ENCODE measurements around the gene KLHDC7A. TPM values are rescaled to one million over a fixed set of nuclear protein-coding genes. Genes with fewer than 3 reads are reported as not detected.

Gene KLHDC7A
- polyA plus RNA-seq, 1 donor from 2014 or later, result 0.04 TPM

DNA sequence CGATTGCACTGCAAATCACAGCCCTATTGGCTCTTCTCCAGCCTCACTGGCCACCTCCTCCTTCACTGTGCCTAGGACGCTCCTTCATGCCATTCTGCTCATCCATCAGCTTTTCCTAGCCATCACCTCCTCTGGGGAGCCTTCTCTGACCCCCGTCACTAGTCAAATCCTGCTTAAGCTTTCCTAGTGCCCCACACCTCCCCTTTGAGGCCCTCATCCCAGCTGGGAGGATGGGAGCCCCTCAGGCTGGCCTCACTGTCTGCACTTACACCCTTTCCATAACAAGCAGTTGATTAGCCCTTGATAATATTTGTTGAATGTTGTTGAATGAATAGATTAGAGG, 50.7 kb downstream of the KLHDC7A start:
- Histone ChIP-seq H4K20me1 (ENCODE audit: insufficient read depth) (no peaks in the 10 kb centered on the region), H3K27me3 (ENCODE audit: insufficient read depth, low read depth, low read length) (no peaks in the 10 kb centered on the region), H3K36me3 (ENCODE audit: insufficient read depth, low read length) (no peaks in the 10 kb centered on the region), H3K9me3 (ENCODE audit: low read length) (no peaks in the 10 kb centered on the region), H3K4me3 (ENCODE audit: low read length) (no peak overlapping the region), H2AFZ (ENCODE audit: low read depth, low read length) (no peak overlapping the region), H3K9me2 (ENCODE audit: insufficient read depth, low read length) (no peaks in the 10 kb centered on the region), H3K9ac (ENCODE audit: low read length) (no peak overlapping the region), H3F3A (ENCODE audit: insufficient read depth, low read length, poor library complexity, severe bottlenecking) (no peaks in the 10 kb centered on the region), H3K27ac (ENCODE audit: low read length) (no peak overlapping the region), H3K4me2 (ENCODE audit: low read length) (no peak overlapping the region), H3K79me2 (replicated peaks; ENCODE audit: insufficient read depth, low read length) (no peaks in the 10 kb centered on the region)
- TF ChIP-seq, protein P1, sequence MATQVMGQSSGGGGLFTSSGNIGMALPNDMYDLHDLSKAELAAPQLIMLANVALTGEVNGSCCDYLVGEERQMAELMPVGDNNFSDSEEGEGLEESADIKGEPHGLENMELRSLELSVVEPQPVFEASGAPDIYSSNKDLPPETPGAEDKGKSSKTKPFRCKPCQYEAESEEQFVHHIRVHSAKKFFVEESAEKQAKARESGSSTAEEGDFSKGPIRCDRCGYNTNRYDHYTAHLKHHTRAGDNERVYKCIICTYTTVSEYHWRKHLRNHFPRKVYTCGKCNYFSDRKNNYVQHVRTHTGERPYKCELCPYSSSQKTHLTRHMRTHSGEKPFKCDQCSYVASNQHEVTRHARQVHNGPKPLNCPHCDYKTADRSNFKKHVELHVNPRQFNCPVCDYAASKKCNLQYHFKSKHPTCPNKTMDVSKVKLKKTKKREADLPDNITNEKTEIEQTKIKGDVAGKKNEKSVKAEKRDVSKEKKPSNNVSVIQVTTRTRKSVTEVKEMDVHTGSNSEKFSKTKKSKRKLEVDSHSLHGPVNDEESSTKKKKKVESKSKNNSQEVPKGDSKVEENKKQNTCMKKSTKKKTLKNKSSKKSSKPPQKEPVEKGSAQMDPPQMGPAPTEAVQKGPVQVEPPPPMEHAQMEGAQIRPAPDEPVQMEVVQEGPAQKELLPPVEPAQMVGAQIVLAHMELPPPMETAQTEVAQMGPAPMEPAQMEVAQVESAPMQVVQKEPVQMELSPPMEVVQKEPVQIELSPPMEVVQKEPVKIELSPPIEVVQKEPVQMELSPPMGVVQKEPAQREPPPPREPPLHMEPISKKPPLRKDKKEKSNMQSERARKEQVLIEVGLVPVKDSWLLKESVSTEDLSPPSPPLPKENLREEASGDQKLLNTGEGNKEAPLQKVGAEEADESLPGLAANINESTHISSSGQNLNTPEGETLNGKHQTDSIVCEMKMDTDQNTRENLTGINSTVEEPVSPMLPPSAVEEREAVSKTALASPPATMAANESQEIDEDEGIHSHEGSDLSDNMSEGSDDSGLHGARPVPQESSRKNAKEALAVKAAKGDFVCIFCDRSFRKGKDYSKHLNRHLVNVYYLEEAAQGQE (IDR thresholded peaks at IDR 0.05; ENCODE audit: borderline replicate concordance), result no peak
- TF ChIP-seq, protein P2, sequence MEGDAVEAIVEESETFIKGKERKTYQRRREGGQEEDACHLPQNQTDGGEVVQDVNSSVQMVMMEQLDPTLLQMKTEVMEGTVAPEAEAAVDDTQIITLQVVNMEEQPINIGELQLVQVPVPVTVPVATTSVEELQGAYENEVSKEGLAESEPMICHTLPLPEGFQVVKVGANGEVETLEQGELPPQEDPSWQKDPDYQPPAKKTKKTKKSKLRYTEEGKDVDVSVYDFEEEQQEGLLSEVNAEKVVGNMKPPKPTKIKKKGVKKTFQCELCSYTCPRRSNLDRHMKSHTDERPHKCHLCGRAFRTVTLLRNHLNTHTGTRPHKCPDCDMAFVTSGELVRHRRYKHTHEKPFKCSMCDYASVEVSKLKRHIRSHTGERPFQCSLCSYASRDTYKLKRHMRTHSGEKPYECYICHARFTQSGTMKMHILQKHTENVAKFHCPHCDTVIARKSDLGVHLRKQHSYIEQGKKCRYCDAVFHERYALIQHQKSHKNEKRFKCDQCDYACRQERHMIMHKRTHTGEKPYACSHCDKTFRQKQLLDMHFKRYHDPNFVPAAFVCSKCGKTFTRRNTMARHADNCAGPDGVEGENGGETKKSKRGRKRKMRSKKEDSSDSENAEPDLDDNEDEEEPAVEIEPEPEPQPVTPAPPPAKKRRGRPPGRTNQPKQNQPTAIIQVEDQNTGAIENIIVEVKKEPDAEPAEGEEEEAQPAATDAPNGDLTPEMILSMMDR (IDR thresholded peaks at IDR 0.05; ENCODE audit: poor library complexity, severe bottlenecking), result no peak
- TF ChIP-seq EP300 (conservative IDR thresholded peaks at IDR 0.05; ENCODE audit: poor library complexity, severe bottlenecking) (no peak), SMC3 (conservative IDR thresholded peaks at IDR 0.05; ENCODE audit: poor library complexity) (no peak), POLR2AphosphoS5 (IDR thresholded peaks at IDR 0.05) (no peak), TAF1 (IDR thresholded peaks at IDR 0.05; ENCODE audit: low read depth) (no peak), EZH2 (IDR thresholded peaks at IDR 0.05; ENCODE audit: borderline replicate concordance, insufficient read depth, low read length, poor library complexity, severe bottlenecking) (no peak), MXI1 (conservative IDR thresholded peaks at IDR 0.05; ENCODE audit: poor library complexity, severe bottlenecking) (no peak), RAD21 (conservative IDR thresholded peaks at IDR 0.05) (no peak)

DNA sequence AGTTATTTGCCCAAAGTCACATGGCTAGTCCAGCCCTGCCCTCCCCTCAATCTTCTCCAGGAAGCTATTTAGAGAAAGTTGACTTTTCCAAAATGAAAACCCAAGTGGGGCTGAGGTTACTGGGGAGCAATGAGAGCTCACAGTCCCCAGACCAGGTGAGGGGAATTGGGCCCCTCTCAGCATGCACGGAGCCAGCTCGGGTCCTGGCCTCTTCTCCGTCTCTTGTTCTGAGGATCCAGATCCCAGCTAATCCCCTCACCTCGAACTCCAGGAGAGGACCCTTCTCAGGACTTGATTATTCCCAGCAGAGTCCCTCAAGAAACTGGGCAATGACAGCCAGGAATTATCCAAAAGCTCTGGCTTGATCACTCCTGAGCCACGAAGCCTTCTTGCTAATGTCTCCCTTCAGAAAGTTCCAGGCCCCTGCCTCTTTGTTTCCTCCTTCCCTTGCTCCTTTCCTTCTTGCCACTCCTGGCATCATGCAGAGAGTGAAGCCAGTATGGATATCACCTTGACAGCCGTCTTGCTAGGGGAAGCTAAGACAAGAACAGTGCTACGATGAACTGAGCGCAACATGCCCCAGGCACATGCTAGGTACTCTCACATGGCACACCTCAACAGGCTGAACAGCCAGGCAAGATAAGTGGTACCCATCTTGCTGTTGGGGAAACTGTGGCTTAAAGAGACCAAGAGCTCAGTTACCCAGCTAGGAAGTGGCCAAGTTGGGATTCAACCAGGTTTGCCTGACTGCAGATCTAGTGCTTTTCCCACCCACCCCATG, 51.9 kb downstream of the KLHDC7A start:
- TF ChIP-seq, protein P1 (IDR thresholded peaks at IDR 0.05; ENCODE audit: borderline replicate concordance), result no peak
- TF ChIP-seq MXI1 (conservative IDR thresholded peaks at IDR 0.05; ENCODE audit: poor library complexity, severe bottlenecking), result no peak
- TF ChIP-seq EP300 (conservative IDR thresholded peaks at IDR 0.05; ENCODE audit: poor library complexity, severe bottlenecking), result no peak
- TF ChIP-seq EZH2 (IDR thresholded peaks at IDR 0.05; ENCODE audit: borderline replicate concordance, insufficient read depth, low read length, poor library complexity, severe bottlenecking), result no peak
- Histone ChIP-seq H3K9me3 (ENCODE audit: low read length) (no peaks in the 10 kb centered on the region), H3F3A (ENCODE audit: insufficient read depth, low read length, poor library complexity, severe bottlenecking) (no peaks in the 10 kb centered on the region), H2AFZ (ENCODE audit: low read depth, low read length) (no peak overlapping the region), H3K36me3 (ENCODE audit: insufficient read depth, low read length) (no peaks in the 10 kb centered on the region), H3K9me2 (ENCODE audit: insufficient read depth, low read length) (no peaks in the 10 kb centered on the region), H3K4me2 (ENCODE audit: low read length) (no peak overlapping the region), H3K4me3 (ENCODE audit: low read length) (no peak overlapping the region), H4K20me1 (ENCODE audit: insufficient read depth) (no peaks in the 10 kb centered on the region), H3K9ac (ENCODE audit: low read length) (no peak overlapping the region), H3K27me3 (ENCODE audit: insufficient read depth, low read depth, low read length) (no peaks in the 10 kb centered on the region), H3K79me2 (replicated peaks; ENCODE audit: insufficient read depth, low read length) (no peaks in the 10 kb centered on the region), H3K27ac (ENCODE audit: low read length) (no peak overlapping the region)
